Measurements from ENCODE around the gene PHLPP1.
"Not testable (repeated sequence)": the region's sequence is repeated elsewhere in the genome, so short reads cannot be mapped to it uniquely, and the experiment has no call there.

Gene PHLPP1

GRCh38 chr18:62688743-62689317, 26.5 kb upstream of the PHLPP1 start:
- DNase-seq (ENCODE audit: low read depth): no peak
- H3K4me3 ChIP-seq (ENCODE audit: low read length): no peak overlapping the region
- TF ChIP-seq CTCF (conservative IDR thresholded peaks at IDR 0.05; ENCODE audit: low read depth, low read length): no peak

- TF ChIP-seq CTCF (conservative IDR thresholded peaks at IDR 0.05; ENCODE audit: low read depth, low read length): no peak
- H3K4me3 ChIP-seq (ENCODE audit: low read length): no peak overlapping the region
- DNase-seq (ENCODE audit: low read depth): no peak
These were observed 25.0 kb upstream of the PHLPP1 start for GRCh38 chr18:62690236-62690815.

- no peak overlapping the region for H3K4me3 ChIP-seq (ENCODE audit: low read length)
- no peak for TF ChIP-seq CTCF (conservative IDR thresholded peaks at IDR 0.05; ENCODE audit: low read depth, low read length)
- DNase-seq (ENCODE audit: low read depth): no peak
These were observed 21.7 kb upstream of the PHLPP1 start for GRCh38 chr18:62693659-62694058.

- no peak for TF ChIP-seq CTCF (conservative IDR thresholded peaks at IDR 0.05; ENCODE audit: low read depth, low read length)
- no peak for DNase-seq (ENCODE audit: low read depth)
- H3K4me3 ChIP-seq (ENCODE audit: low read length): no peak overlapping the region
These were observed 17.7 kb upstream of the PHLPP1 start for GRCh38 chr18:62697636-62698035.

GRCh38 chr18:62702259-62702658, 13.1 kb upstream of the PHLPP1 start:
- H3K4me3 ChIP-seq (ENCODE audit: low read length): no peak overlapping the region
- DNase-seq (ENCODE audit: low read depth): no peak
- no peak for TF ChIP-seq CTCF (conservative IDR thresholded peaks at IDR 0.05; ENCODE audit: low read depth, low read length)

GRCh38 chr18:62706879-62707278, 8.5 kb upstream of the PHLPP1 start:
- not testable (repeated sequence) for DNase-seq (ENCODE audit: low read depth); H3K4me3 ChIP-seq (ENCODE audit: low read length)

GRCh38 chr18:62709908-62710307, 5.4 kb upstream of the PHLPP1 start:
- H3K4me3 ChIP-seq (ENCODE audit: low read length); DNase-seq (ENCODE audit: low read depth): not testable (repeated sequence)

- no peak for TF ChIP-seq CTCF (conservative IDR thresholded peaks at IDR 0.05; ENCODE audit: low read depth, low read length)
- H3K4me3 ChIP-seq (ENCODE audit: low read length): no peak overlapping the region
- DNase-seq (ENCODE audit: low read depth): no peak
These were observed 4.9 kb upstream of the PHLPP1 start for GRCh38 chr18:62710417-62710816.

Measured in retinal pigment epithelial cell (primary cell).